Spinal cord (tissue), 10 donors: ENCODE data around the gene GAPVD1. TPM values are rescaled to one million over a fixed set of nuclear protein-coding genes. Genes with fewer than 3 reads are reported as not detected.

Experiments used
- DNase-seq, 6 donors: peaks; one replicate each; pipeline versions ENCODE4 v3.0.0 to v3.0.0-alpha.2; 2013 to 2015; ENCODE audit warnings: low spot score in 6 of 6, low read depth in 4 of 6
- H3K27ac ChIP-seq: one replicate; pipeline ENCODE4 v1.5.1; 2013; ENCODE audit warnings: low read depth, low read length, control low read depth
- H3K27me3 ChIP-seq: one replicate; pipeline ENCODE4 v1.6.1; 2013; ENCODE audit warnings: low read length; ENCODE audit not compliant: control insufficient read depth, insufficient read depth
- H3K36me3 ChIP-seq: one replicate; pipeline ENCODE4 v1.6.1; 2013; ENCODE audit warnings: low read length; ENCODE audit not compliant: control insufficient read depth, insufficient read depth
- H3K4me1 ChIP-seq: one replicate; pipeline ENCODE4 v1.6.1; 2013; ENCODE audit warnings: low read length; ENCODE audit not compliant: control insufficient read depth, insufficient read depth
- H3K4me3 ChIP-seq: one replicate; pipeline ENCODE4 v1.5.1; 2013; ENCODE audit warnings: low read depth, low read length, control low read depth
- H3K9me3 ChIP-seq: one replicate; pipeline ENCODE4 v1.6.1; 2013; ENCODE audit warnings: low read length; ENCODE audit not compliant: control insufficient read depth, insufficient read depth
- WGBS: methylation state at CpG from one replicate; pipeline ENCODE4 v1.1.5; 2013; ENCODE audit warnings: missing lambda C conversion rate; ENCODE audit not compliant: insufficient coverage; 5-methylcytosine and 5-hydroxymethylcytosine counted together
- polyA plus RNA-seq, 2 donors: library from polyadenylated mRNA; unstranded; fragments of 120-200 nt; gene quantifications; one replicate each; pipeline ENCODE4 v1.2.1, GENCODE V29; 2013; ENCODE audit not compliant: insufficient read length in 2 of 2
- total RNA-seq, 2 donors: library from RNA; depleted of rRNA in 1 of 2; stranded (reverse); fragments of 120-200 nt in 1 of 2; fragments of >200 nt in 1 of 2; gene quantifications; one replicate each; pipeline versions ENCODE4 v1.2.3 to v1.2.4, GENCODE V29; 2013 to 2014
- donor health status: healthy.

The GAPVD1 gene
- total and polyA plus RNA-seq, 4 donors: 35.2 to 91.4 (median 45.1) TPM

GRCh38 chr9:125330587-125330986 lies 69.0 kb downstream of the GAPVD1 start:
- no peaks in the 10 kb centered on the region for H3K4me1 ChIP-seq
- H3K36me3 ChIP-seq: peaks cover 38% of the 10 kb centered on the region
- no peak overlapping the region for H3K27ac ChIP-seq
- no peaks in the 10 kb centered on the region for H3K27me3 ChIP-seq
- DNase-seq: no peak
- no peak overlapping the region for H3K4me3 ChIP-seq
- no CpG with 5 or more reads among the region's 2 CpGs for WGBS
- H3K9me3 ChIP-seq: no peaks in the 10 kb centered on the region

GRCh38 chr9:125332527-125332926 lies 70.9 kb downstream of the GAPVD1 start:
- H3K36me3 ChIP-seq: peaks cover 40% of the 10 kb centered on the region
- no peaks in the 10 kb centered on the region for H3K9me3 ChIP-seq
- no peaks in the 10 kb centered on the region for H3K4me1 ChIP-seq
- WGBS: 80% methylated on average over 1 of the region's 3 CpGs
- no peaks in the 10 kb centered on the region for H3K27me3 ChIP-seq
- no peak for DNase-seq
- H3K4me3 ChIP-seq: no peak overlapping the region
- H3K27ac ChIP-seq: no peak overlapping the region

GRCh38 chr9:125337236-125337635 lies 75.6 kb downstream of the GAPVD1 start:
- H3K36me3 ChIP-seq: peaks cover 37% of the 10 kb centered on the region
- 79% methylated on average over 2 of the region's 8 CpGs for WGBS
- no peak for DNase-seq

GRCh38 chr9:125338929-125339328 lies 77.3 kb downstream of the GAPVD1 start:
- no CpG with 5 or more reads among the region's 3 CpGs for WGBS
- Histone ChIP-seq H3K9me3 (no peaks in the 10 kb centered on the region), H3K27me3 (no peaks in the 10 kb centered on the region), H3K4me1 (no peaks in the 10 kb centered on the region), H3K36me3 (peaks cover 23% of the 10 kb centered on the region), H3K4me3 (no peak overlapping the region), H3K27ac (no peak overlapping the region)
- DNase-seq: no peak

More at GRCh38 chr9:125337236-125337635, 75.6 kb downstream of the GAPVD1 start:
- Histone ChIP-seq H3K4me3 (no peak overlapping the region), H3K4me1 (no peaks in the 10 kb centered on the region), H3K27me3 (no peaks in the 10 kb centered on the region), H3K9me3 (no peaks in the 10 kb centered on the region), H3K27ac (no peak overlapping the region)

- H3K27me3 ChIP-seq: no peaks in the 10 kb centered on the region
- no peak for DNase-seq
- no peak overlapping the region for H3K4me3 ChIP-seq
- H3K36me3 ChIP-seq: peaks cover 21% of the 10 kb centered on the region
- WGBS: 86% methylated on average over 3 of the region's 4 CpGs
- H3K27ac ChIP-seq: no peak overlapping the region
- no peaks in the 10 kb centered on the region for H3K4me1 ChIP-seq
- H3K9me3 ChIP-seq: no peaks in the 10 kb centered on the region
These were observed 79.9 kb downstream of the GAPVD1 start for GRCh38 chr9:125341566-125341965.

- Histone ChIP-seq H3K27me3 (no peaks in the 10 kb centered on the region), H3K9me3 (no peaks in the 10 kb centered on the region), H3K4me1 (no peaks in the 10 kb centered on the region), H3K36me3 (peaks cover 15% of the 10 kb centered on the region), H3K4me3 (no peak overlapping the region), H3K27ac (no peak overlapping the region)
- peak in 1 of 6 donors; percentile 12 for DNase-seq
- WGBS: no CpG with 5 or more reads among the region's 3 CpGs
These were observed 82.1 kb downstream of the GAPVD1 start for GRCh38 chr9:125343518-125344275.

- H3K9me3 ChIP-seq: no peaks in the 10 kb centered on the region
- no peaks in the 10 kb centered on the region for H3K4me1 ChIP-seq
- no peak overlapping the region for H3K27ac ChIP-seq
- DNase-seq: no peak
- H3K27me3 ChIP-seq: no peaks in the 10 kb centered on the region
- H3K4me3 ChIP-seq: no peak overlapping the region
- peaks cover 18% of the 10 kb centered on the region for H3K36me3 ChIP-seq
- WGBS: 100% methylated on average over 2 of the region's 3 CpGs
These were observed 84.6 kb downstream of the GAPVD1 start for GRCh38 chr9:125346080-125346732.

- DNase-seq: no peak
These were observed 94.0 kb downstream of the GAPVD1 start for GRCh38 chr9:125355601-125356000.

GRCh38 chr9:125356032-125356431 lies 94.4 kb downstream of the GAPVD1 start:
- H3K36me3 ChIP-seq: peaks cover 49% of the 10 kb centered on the region
- no peak overlapping the region for H3K4me3 ChIP-seq
- no peaks in the 10 kb centered on the region for H3K9me3 ChIP-seq
- no peak overlapping the region for H3K27ac ChIP-seq
- H3K4me1 ChIP-seq: no peaks in the 10 kb centered on the region
- H3K27me3 ChIP-seq: no peaks in the 10 kb centered on the region
- no peak for DNase-seq
- WGBS: 100% methylated on average over 2 of the region's 3 CpGs

More at GRCh38 chr9:125355601-125356000, 94.0 kb downstream of the GAPVD1 start:
- Histone ChIP-seq H3K27me3 (no peaks in the 10 kb centered on the region), H3K4me1 (no peaks in the 10 kb centered on the region), H3K9me3 (no peaks in the 10 kb centered on the region), H3K36me3 (peaks cover 48% of the 10 kb centered on the region), H3K4me3 (no peak overlapping the region), H3K27ac (no peak overlapping the region)
- 100% methylated on average over 5 of the region's 11 CpGs for WGBS

- no peak overlapping the region for H3K4me3 ChIP-seq
- H3K4me1 ChIP-seq: no peaks in the 10 kb centered on the region
- H3K27me3 ChIP-seq: no peaks in the 10 kb centered on the region
- no peak for DNase-seq
- H3K36me3 ChIP-seq: peaks cover 42% of the 10 kb centered on the region
- WGBS: no CpG with 5 or more reads among the region's 1 CpG
- no peak overlapping the region for H3K27ac ChIP-seq
- H3K9me3 ChIP-seq: no peaks in the 10 kb centered on the region
These were observed 97.4 kb downstream of the GAPVD1 start for GRCh38 chr9:125359011-125359410.
